ENCODE measurements around the gene MAGI2.
"Not testable (repeated sequence)": the region's sequence is repeated elsewhere in the genome, so short reads cannot be mapped to it uniquely, and the experiment has no call there.

MAGI2 gene

DNA sequence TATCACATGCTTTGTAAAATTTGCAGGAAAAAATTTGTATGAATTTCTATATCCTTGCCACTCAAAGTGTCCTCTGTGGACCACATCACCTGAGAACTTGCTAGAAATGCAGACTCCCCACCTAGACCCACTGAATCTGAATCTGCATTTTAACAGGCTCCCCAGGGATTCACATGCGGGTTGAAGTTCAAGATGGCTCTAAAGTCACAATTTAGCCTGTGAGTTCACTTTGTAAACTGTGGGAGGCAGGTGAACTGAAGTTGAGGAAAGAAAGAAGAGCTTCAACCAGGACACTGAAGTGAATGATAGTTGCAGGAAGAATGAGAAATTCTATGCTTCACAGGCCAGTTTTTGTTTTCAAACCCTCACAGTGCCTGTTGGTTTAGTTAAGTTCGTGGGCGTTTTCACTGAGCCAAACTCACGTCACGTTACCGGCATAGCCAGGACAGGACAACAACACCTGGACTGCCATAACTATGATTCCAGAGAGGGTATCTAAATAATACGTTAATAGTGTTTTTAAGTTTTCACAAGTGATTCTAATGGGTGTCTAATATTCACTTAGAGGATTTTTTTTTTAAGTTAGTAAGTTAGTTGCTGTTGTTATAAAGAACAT, 1414.9 kb downstream of the MAGI2 start:
- no peak for DNase-seq (ENCODE audit: low read depth)

GRCh38 chr7:78037603-78038002, 1415.9 kb downstream of the MAGI2 start:
- no peak for DNase-seq (ENCODE audit: low read depth)

DNA sequence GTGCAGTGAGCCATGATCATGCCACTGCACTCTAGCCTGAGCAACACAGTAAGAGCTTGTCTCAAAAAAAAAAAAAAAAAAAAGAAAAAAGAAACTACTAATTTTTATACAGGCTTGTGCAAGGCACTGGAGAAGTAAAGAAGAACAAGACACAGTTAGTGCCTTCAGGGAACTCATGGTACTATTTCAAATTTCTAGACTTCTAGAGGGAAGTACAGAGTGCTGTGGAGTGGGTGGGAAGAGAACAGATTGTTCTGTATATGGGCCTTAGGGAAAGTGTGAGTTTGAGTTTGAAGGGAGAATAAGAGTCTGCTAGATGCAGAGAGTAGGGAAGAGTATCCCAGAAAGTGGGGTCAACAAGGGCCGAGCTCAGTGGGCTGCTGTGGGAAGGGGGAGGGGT, 1420.1 kb downstream of the MAGI2 start:
- DNase-seq (ENCODE audit: low read depth), result no peak

DNA sequence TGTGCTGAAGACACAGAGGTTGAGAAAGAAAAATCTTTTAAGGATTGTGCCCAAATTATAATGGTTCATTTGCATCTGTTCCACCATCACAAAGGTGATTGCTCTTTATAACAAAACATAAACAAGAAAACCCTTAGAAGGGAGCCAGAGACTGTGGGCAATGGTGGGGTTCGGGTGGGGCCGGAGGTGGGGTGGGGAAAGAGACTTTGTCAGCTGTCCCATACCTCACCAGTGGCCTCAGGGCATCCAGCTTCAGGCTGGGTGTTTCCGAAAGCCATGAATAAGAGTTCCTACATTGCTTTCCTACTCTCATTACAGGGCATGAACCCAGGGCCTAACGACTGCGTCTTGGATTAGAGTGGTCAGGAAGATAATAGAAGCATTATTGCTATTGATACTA, 1427.0 kb downstream of the MAGI2 start:
- DNase-seq (ENCODE audit: low read depth), result no peak

DNA sequence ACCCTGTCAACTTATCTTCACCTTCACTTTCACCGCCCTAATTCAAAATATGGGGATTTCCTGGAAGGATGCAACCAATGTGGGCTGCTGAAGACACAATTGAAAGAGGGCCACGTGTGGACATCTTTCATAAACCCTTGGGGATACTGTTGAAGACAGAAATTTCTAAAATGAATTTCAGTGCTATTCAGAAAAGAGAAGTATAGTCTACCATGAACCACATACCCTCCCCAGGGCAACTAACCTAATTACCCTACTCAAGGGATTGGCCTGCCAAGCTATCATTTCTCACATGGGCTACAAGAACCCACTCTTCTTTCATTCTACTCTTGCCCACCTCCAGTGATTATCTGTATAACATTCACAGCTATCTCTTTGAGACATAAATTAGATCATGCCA, 1428.9 kb downstream of the MAGI2 start:
- DNase-seq (ENCODE audit: low read depth), result no peak

DNA sequence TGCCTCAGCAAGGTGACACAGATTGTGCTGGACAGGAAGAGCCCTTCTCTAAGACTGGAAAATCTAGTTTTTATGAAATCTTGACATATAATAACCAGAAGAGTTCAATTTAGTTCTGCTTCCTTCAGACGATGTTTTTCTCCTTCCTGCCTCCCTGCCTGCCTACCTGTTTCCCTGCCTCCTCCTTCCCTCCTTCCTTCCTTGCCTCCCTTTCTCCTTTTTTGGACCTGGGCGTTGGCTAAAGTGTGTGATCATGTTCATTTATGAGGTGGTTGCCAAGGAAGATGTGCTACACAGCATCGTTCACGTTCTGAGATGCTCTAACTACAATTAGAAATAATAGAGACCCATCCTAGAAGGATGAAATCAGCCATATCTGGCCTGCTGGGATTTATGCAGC, 1430.3 kb downstream of the MAGI2 start:
- DNase-seq (ENCODE audit: low read depth), result no peak

DNA sequence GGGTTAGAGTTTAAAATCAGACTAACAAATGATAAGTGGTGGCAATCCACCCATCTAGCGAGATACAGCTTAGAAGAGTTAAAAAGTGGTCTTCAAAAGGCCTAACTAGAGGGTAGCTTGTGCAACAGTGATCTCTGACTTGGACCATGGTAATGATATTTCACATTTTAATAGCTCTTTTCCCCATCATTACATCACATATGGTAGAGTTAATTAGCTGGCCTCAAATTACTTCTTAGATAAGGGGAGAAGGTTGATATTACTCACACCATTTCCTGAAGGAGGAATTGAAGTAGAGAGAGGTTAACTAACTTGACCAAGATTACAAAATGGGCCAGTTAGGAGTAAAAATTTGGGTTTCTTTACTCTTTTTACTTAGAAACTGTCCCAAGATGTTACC, 1431.3 kb downstream of the MAGI2 start:
- DNase-seq (ENCODE audit: low read depth), result no peak

DNA sequence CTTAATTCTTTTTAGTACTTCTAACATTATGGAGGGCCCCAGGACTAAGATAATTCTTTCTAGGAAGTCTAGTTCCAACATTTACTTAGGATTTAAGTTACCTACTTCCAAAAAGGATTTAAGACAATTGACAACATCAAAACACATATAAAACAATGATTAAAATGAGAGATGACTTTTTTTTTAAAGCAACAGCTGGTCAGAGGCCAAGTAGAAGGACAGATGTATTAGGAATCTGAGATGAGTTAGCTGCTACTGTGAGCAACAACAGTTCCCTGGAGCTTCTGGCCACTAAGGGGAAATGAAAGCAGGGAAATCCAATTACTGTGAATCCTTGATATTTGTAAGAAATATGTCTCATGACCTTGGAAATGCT, 1432.6 kb downstream of the MAGI2 start:
- no peak for DNase-seq (ENCODE audit: low read depth)

- no peak for DNase-seq (ENCODE audit: low read depth)
These were observed 1433.2 kb downstream of the MAGI2 start for GRCh38 chr7:78020136-78020873.

DNA sequence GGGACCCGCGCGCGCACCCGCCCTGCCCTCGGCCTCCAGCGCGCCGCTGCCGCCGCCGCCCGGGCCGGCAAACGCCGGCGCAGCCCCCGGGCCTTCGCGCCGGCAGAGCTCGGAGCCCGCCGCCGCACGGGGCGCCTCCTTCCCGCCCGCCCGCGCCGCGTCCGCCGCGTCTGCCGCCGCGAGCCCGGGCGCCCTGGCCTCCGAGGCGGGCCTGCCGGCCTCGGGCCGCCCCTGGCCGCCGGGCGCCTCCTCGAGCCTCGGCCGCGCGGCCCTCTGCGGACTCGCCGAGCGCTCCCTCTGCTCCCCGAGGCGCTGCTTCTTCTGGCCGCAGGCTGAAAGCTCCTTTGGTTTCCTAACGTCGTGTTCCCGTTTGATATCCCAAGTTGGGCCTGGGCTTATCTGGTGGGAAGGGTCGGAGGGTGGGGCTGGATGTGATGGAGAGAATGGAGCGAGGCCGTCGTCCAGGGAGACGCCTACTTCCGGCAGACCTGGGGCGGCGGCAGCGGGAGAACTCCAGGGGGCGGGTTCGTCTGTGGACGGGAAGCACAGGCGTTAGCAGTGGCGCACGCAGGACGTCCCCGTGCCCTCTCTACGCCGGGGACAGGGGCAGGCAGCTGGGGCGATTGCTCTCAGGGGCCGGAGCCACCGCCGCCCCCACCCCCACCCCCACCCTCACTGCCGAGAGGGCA, 1433.9 kb downstream of the MAGI2 start:
- DNase-seq (ENCODE audit: low read depth), result peak; percentile 38

DNA sequence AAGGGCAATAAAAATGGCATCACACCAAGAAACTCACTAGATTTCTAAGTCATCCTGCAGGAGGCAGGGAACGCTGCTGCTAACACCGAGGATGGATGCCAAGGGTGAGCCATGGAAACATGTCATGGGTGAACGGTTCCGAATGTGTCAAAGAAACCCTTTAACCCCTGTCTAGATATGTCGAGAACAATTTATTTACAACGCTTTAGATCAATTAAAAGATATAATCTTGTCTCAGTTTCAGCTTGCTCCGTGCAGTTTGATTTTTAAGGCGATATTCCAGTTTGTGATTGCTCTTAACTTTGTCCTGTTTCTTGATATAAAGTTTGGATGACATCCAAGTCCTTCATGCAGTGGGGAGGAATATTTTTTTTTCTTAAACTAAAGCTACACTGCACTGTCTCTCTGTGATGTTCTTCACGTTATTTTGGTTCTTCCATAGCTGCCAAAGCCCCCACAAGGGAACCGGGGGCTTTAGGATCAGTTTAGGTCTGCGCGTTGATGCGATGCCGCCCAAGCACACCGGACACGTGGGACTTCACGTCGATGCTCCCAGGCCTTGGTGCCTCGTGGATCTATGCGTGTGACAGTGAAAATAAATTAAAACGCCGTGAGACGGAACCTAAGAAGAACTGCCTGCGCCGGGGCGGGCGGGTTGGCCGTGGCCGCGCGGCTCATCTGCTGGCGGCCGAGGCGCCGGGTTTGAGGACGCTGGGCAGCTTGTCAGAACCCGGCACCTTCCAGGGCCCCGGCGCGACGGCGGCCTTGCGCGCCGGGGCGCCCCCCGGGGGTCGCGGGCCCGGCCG, 1434.6 kb downstream of the MAGI2 start:
- DNase-seq (ENCODE audit: low read depth), result no peak

- DNase-seq (ENCODE audit: low read depth), result no peak
These were observed 1435.8 kb downstream of the MAGI2 start for GRCh38 chr7:78017591-78018100.

GRCh38 chr7:78015574-78016260, 1437.8 kb downstream of the MAGI2 start:
- DNase-seq (ENCODE audit: low read depth), result no peak

- DNase-seq (ENCODE audit: low read depth), result no peak
These were observed 1439.1 kb downstream of the MAGI2 start for GRCh38 chr7:78014401-78014800.

- DNase-seq (ENCODE audit: low read depth), result no peak
These were observed 1440.1 kb downstream of the MAGI2 start for GRCh38 chr7:78013386-78013785.

DNA sequence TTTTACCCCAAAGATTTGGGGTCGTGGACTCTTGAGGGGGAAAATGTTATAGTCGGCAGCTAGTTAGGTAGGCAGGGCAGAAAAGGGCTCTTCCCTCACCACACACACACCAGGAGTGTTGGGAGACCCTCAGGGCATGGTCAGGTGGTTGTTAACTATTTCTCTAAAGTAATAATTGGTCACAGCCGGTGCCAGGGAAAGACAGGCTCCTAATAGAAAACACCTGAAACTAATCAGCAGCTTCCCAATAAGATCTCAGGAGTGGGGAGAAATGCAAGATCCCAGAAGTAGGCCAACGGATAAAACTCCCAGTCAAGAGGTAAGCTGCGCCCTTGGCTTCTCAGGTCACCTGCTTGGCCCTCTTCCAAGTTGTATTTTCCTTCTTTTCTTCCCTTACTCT, 1441.8 kb downstream of the MAGI2 start:
- no peak for DNase-seq (ENCODE audit: low read depth)

DNA sequence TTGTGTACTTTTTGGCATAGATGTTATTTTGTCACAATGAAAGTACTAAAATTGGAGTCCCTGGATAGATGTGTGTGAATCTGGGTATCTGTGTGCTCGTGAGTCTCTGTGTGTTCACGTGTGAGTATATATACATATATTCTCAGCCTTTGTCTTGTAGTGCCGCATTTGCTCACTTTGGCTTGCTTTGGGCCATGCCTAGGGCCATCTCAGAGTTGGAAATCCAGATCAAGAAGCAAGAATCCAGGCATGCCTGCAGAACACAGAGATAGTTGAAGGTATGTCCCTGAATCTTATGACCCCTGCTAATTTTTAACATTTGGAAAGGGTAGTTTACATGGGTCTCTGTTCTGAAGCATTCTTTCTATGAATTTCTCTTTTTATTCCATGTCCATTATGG, 1446.2 kb downstream of the MAGI2 start:
- no peak for DNase-seq (ENCODE audit: low read depth)

DNA sequence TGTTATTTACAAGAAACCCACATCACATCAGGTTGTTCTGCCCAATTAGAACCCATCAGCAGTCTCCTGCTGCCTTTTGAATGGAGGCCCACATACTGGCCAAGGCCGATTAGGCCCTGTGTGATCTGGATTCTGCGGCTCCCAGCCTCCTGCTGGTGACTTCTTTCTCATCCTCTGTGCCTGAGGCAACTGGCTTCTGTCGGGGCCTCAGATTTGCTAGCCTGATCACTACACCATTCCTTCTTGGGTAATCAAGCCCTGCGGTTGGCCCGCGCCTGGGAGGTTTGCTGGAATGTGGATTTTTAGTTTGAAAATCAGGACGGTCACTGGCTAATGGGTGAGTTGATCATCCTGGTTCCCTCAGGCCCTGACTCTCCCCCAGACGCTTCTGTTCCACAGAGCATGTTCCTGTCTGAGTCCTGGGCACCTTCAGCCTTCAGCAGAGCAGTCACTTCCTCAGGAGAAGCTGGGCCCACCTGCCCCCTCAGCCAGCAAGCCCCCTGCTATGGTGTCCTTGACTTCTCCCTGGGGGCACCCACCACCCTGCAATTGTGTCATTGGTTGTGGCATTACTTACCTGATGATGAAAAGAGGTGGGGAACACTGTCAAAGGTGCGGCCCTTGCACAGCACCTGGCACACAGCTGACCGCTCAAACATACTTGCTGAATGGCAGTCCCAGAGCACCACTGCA, 1447.3 kb downstream of the MAGI2 start:
- DNase-seq (ENCODE audit: low read depth), result no peak

DNA sequence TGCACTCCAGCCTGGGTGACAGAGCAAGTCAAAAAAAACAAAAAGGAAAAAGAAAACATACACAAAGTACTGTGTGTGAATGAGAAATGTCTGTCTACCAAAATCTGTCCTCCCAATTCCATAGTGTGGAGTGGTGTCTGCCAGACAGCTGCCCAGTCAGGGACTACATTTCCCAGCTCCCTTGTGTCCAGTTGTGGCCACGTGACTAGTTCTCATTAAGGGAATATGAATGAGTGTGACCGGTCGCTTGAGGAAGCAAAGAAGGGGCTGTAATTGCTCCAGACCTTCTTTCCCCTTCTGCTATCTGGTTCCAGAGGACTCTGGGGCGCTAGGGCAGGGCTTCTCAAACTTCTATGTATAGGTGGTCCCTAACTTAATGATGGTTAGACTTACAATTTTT, 1450.8 kb downstream of the MAGI2 start:
- no peak for DNase-seq (ENCODE audit: low read depth)

DNA sequence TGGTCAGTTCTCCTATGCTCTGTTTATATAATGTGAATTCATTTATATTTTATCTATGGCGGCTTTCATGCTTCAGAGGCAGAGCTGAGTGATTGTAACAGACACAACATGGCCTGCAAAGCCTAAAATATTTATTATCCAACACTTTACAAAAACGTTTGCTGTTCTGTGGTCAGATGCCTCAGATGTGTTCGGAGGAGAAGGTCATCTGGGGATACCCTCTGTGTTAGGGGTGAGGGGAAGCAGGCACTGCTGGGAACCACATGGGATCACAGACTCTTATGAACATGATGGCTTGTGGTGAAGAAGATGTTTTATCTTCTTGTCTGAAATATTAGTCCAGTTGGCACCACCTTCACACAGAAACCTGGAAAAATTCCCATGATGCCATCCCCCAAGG, 1451.4 kb downstream of the MAGI2 start:
- DNase-seq (ENCODE audit: low read depth), result no peak

DNA sequence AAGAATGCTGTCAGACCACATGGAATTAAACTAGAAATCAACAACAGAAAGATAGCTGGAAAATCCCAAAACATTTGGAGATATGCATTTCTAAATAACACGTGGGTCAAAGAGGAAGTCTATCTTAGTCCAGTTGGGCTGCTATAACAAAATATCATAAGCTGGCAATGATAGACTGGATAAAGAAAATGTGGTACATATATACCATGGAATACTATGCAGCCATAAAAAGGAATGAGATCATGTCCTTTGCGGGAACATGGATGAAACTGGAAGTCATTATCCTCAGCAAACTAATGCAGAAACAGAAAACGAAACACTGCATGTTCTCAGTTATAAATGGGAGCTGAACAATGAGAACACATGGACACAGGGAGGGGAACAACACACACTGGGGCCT, 1454.3 kb downstream of the MAGI2 start:
- DNase-seq (ENCODE audit: low read depth), result not testable (repeated sequence)
